Fibroblast of lung (primary cell): ENCODE results near the gene AP1M2.

Experiments
- CTCF ChIP-seq, 2 donors: IDR thresholded peaks in 1 of 2; conservative IDR thresholded peaks in 1 of 2; 1 replicate in 1 of 2; 2 replicates in 1 of 2; pipeline ENCODE4 v1.5.1; 2011 to 2012; ENCODE audit warnings: low read length in 2 of 2, control low read depth in 1 of 2, inconsistent platforms in 1 of 2, low read depth in 1 of 2, mild to moderate bottlenecking in 1 of 2
- EZH2 ChIP-seq: IDR thresholded peaks from 2 replicates; pipeline ENCODE4 v1.5.1; 2012; ENCODE audit warnings: low read length, control low read depth, mild to moderate bottlenecking; ENCODE audit errors: missing control alignments

GRCh38 chr19:10543420-10544241 lies 43.5 kb downstream of the AP1M2 start, which contains the start of gene ATG4D:
- TF ChIP-seq CTCF (conservative IDR thresholded peaks at IDR 0.05 in 1 of 2, IDR thresholded peaks at IDR 0.05 in 1 of 2; ENCODE audit: low read depth in 1 of 2, low read length in 2 of 2) = no peak
- TF ChIP-seq EZH2 = no peak
